Fibroblast of the aortic adventitia (primary cell): Measurements from ENCODE around the gene FBXL13. TPM values are rescaled to one million over a fixed set of nuclear protein-coding genes. Genes with fewer than 3 reads are reported as not detected.

ENCODE experiments used
- DNase-seq: peaks from one replicate; pipeline ENCODE4 v3.0.0-alpha.2; 2010; ENCODE audit warnings: low read depth
- H3K4me3 ChIP-seq: 2 replicates; pipeline ENCODE4 v1.5.1; 2011; ENCODE audit warnings: low read depth, mild to moderate bottlenecking, control low read depth, low read length, moderate library complexity
- CTCF ChIP-seq: IDR thresholded peaks from 2 replicates; pipeline ENCODE4 v1.5.1; 2011; ENCODE audit warnings: mild to moderate bottlenecking, low read length, control low read depth, inconsistent platforms; ENCODE audit not compliant: insufficient read depth
- total RNA-seq: library from RNA; depleted of rRNA; stranded (reverse); fragments of >200 nt; gene quantifications from 2 replicates; pipeline ENCODE4 v1.2.3, GENCODE V29; 2012; ENCODE audit warnings: low replicate concordance

FBXL13 gene
- total RNA-seq, 1 donor: 3.4 TPM

- DNase-seq: no peak
- H3K4me3 ChIP-seq: no peak overlapping the region
- TF ChIP-seq CTCF: no peak
Measured at GRCh38 chr7:102897856-102898531, 176.6 kb downstream of the FBXL13 start.

GRCh38 chr7:102897211-102897631 lies 177.4 kb downstream of the FBXL13 start:
- no peak overlapping the region for H3K4me3 ChIP-seq
- TF ChIP-seq CTCF: no peak
- DNase-seq: no peak

GRCh38 chr7:102896585-102896984 lies 178.0 kb downstream of the FBXL13 start:
- no peak for DNase-seq
- TF ChIP-seq CTCF: no peak
- H3K4me3 ChIP-seq: no peak overlapping the region

GRCh38 chr7:102895602-102896001 lies 179.0 kb downstream of the FBXL13 start:
- DNase-seq: peak; percentile 60

GRCh38 chr7:102892631-102893278 lies 181.8 kb downstream of the FBXL13 start:
- H3K4me3 ChIP-seq: no peak overlapping the region
- no peak for TF ChIP-seq CTCF
- DNase-seq: peak; percentile 60

More at GRCh38 chr7:102895602-102896001, 179.0 kb downstream of the FBXL13 start:
- H3K4me3 ChIP-seq: no peak overlapping the region
- TF ChIP-seq CTCF: no peak

GRCh38 chr7:102891693-102892261 lies 182.8 kb downstream of the FBXL13 start:
- TF ChIP-seq CTCF: no peak
- H3K4me3 ChIP-seq: no peak overlapping the region
- DNase-seq: peak; percentile 91
